IPS-20b (cell line): Measurements from ENCODE around the gene SPECC1.

Experiments used
- H3K27ac ChIP-seq: one replicate; pipeline ENCODE4 v1.5.1; 2013; ENCODE audit warnings: low read length
- H3K27me3 ChIP-seq: 2 replicates; pipeline ENCODE4 v1.6.1; 2013; ENCODE audit warnings: mild to moderate bottlenecking, low read length, inconsistent platforms; ENCODE audit not compliant: insufficient read depth
- H3K36me3 ChIP-seq: 2 replicates; pipeline ENCODE4 v1.6.1; 2013; ENCODE audit warnings: low read depth, mild to moderate bottlenecking, inconsistent platforms, low read length, moderate library complexity; ENCODE audit not compliant: insufficient read depth
- H3K4me1 ChIP-seq: 2 replicates; pipeline ENCODE4 v1.6.1; 2013; ENCODE audit warnings: mild to moderate bottlenecking, control low read depth, inconsistent platforms, low read length, moderate library complexity; ENCODE audit not compliant: insufficient read depth
- H3K4me3 ChIP-seq: 2 replicates; pipeline ENCODE4 v1.5.1; 2013; ENCODE audit warnings: mild to moderate bottlenecking, low read length, inconsistent platforms
- H3K9ac ChIP-seq: 2 replicates; pipeline ENCODE4 v1.6.1; 2013; ENCODE audit warnings: low read depth, mild to moderate bottlenecking, inconsistent platforms, low read length, moderate library complexity
- H3K9me3 ChIP-seq: 2 replicates; pipeline ENCODE4 v1.6.1; 2013; ENCODE audit warnings: mild to moderate bottlenecking, low read depth, low read length, inconsistent platforms; ENCODE audit not compliant: insufficient read depth

The SPECC1 gene

DNA sequence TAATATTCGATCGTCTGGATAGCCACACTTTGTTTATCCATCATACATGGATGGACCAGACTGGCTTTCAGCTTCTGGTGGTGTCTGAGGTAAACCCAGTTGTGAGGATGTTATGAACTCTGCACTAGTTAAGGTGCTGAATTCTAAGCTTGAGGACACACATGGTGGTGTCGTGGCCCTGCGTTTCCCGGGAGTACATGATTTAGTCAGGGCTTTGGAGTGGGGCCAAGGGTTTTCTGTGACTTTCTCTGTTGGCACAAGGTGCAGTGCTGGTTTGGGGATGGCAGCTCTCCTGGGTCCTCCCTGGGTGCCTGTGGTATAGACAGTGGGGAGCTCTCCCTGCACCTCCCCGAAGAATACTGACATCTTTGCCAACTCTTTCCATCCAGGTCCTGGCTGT, 116.6 kb downstream of the SPECC1 start:
- Histone ChIP-seq H3K9ac (no peak overlapping the region), H3K27me3 (no peaks in the 10 kb centered on the region), H3K4me1 (no peaks in the 10 kb centered on the region), H3K9me3 (peaks cover 5% of the 10 kb centered on the region; the same call in 1 of the 2 replicates), H3K36me3 (no peaks in the 10 kb centered on the region), H3K27ac (no peak overlapping the region), H3K4me3 (no peak overlapping the region)

DNA sequence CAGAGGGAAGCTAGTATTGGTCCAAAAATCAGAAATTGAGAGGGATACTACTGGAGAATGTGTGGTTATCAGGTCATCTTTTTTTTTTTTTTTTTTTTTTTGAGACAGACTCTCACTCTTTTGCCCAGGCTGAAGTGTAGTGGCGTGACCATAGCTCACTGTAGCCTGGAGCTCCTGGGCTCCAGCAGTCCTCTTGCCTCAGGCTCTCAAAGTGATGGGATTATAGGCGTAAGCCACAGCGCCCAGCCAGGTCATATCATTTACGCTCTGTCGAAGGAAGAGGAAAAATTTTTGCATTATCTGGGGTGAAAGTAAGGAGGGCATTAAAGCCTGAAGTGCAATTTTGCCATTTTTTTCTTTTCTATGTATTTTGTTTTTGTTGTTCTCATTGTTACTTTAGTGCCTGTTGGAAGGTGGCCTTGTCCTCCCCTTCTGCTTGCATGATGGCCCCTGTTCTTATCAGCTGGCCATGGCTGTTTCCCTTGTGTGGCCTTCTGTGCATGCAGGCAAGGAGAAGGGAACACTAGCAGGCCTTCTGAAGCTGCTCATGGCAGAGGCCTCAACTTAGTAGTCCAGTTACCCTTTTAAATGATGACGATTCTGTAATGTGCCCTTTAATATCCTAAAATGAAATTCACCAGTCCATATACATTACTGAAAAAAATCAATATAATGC, 118.3 kb downstream of the SPECC1 start:
- H3K27ac ChIP-seq = no peak overlapping the region
- peaks cover 12% of the 10 kb centered on the region; the same call in 1 of the 2 replicates for H3K9me3 ChIP-seq
- H3K9ac ChIP-seq = no peak overlapping the region
- H3K4me1 ChIP-seq = no peaks in the 10 kb centered on the region
- no peaks in the 10 kb centered on the region for H3K27me3 ChIP-seq
- H3K36me3 ChIP-seq = no peaks in the 10 kb centered on the region
- no peak overlapping the region for H3K4me3 ChIP-seq

DNA sequence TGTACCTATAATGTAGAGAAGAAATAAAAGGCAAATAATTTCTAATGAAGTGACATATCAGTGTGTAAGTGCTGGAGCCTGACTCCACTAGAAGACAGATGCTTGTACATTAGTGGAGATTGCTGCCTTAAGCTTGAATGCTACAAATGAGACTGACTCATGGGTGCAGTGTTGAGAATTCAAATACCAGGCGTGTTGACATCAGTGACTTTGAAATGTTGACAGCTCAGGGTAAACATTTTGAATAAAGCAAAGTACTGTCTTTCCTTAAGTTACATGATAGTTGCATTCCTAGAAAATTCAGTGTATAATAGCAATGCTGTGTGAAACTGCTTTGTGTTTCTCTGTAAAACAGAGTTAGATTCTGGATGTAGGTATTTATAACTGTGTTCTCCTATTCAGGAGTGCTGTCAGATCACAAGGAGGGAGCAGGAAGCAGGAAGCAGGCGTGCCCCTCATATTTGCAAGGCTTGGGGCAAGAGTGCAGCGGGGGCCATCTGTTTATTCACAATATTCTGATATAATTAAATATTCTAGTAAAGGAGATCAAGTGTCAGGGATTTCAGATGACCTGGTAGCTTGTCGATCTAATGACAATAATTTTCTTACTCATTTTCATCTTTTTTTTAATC, 119.0 kb downstream of the SPECC1 start:
- Histone ChIP-seq H3K36me3 (no peaks in the 10 kb centered on the region), H3K4me3 (no peak overlapping the region), H3K9ac (no peak overlapping the region), H3K9me3 (peaks cover 12% of the 10 kb centered on the region; the same call in 1 of the 2 replicates), H3K4me1 (peaks cover 3% of the 10 kb centered on the region; the same call in 1 of the 2 replicates), H3K27me3 (no peaks in the 10 kb centered on the region), H3K27ac (no peak overlapping the region)

DNA sequence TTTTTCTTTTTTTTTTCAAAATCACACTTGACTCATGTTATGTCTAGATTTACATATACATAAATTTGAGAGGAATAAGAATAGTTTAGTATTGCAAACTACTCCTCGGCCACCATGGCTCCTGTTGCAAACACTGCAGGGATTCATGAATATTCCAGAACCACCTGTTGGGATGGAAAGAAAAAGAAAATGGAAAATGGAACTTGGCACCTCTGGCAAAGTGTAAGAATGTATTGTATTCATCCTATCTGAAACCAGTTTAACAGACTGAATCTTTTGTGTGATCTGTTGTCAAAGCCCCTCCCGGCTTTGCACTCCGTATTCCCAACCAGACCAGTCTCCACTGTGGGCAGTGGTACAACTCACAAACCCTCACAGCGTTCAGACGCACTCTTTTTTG, 124.4 kb downstream of the SPECC1 start:
- Histone ChIP-seq H3K9ac (no peak overlapping the region), H3K27me3 (no peaks in the 10 kb centered on the region), H3K27ac (no peak overlapping the region), H3K9me3 (peaks cover 12% of the 10 kb centered on the region; the same call in 1 of the 2 replicates), H3K4me3 (peak overlapping the region; percentile 38), H3K36me3 (no peaks in the 10 kb centered on the region), H3K4me1 (peaks cover 17% of the 10 kb centered on the region)

DNA sequence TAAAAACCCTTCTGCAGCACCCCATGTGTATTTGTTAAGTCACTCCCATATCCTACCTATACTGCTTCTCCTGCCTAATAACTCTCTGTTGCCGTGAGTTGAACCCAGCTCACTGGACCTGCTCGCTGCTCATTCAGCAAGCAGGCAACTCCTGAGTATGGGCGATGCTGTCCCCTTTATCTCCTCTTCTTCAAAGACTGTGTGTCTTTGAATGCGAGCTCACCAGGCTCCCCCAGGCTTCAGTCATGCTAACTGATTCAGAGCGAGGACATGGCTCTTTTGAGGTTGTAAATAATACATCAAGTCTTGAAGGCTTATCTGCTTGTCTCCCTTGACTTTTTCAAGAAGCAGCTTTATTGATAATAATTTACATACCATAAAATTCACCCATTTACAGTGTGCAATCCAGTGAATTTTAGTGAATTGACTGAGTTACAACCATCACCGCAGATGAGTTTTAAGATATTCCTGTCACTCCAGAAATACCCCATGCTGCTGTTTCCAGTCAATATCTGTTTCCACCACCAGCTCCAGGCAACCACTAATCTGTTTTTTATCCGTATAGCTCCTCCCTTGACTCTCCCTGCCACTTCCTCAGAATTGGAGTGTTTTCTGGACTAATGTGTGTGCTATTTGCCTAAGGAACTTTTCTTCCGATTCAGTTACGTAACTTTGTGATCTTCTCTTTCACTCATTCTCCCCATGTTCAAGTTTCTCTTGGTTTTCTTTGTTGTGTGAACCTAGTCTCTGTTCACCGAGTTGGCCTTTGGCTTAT, 132.2 kb downstream of the SPECC1 start:
- H3K27ac ChIP-seq = no peak overlapping the region
- H3K36me3 ChIP-seq = no peaks in the 10 kb centered on the region
- H3K27me3 ChIP-seq = no peaks in the 10 kb centered on the region
- no peaks in the 10 kb centered on the region; the same call in 1 of the 2 replicates for H3K9me3 ChIP-seq
- H3K4me1 ChIP-seq = peaks cover 9% of the 10 kb centered on the region
- no peak overlapping the region for H3K4me3 ChIP-seq
- no peak overlapping the region for H3K9ac ChIP-seq

DNA sequence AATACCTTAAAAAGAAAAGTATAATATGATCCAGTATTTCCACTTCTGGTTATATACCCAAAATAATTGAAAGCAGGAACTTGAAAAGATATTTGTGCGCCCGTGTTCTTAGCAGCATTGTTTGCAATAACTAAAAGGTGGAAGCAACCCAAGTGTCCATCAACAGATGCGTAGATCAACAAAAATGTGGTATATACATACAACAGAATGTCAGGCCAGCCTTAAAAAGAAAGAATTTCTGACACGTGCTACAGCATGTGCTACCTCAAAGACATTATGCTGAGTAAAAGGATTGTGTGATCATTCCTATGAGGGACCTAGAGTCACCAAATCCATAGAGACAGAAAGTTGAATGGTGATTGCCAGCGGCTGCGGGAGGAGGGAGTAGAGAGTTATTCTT, 133.1 kb downstream of the SPECC1 start:
- H3K4me3 ChIP-seq = no peak overlapping the region
- no peaks in the 10 kb centered on the region for H3K36me3 ChIP-seq
- H3K4me1 ChIP-seq = peaks cover 9% of the 10 kb centered on the region
- H3K27me3 ChIP-seq = no peaks in the 10 kb centered on the region
- H3K27ac ChIP-seq = no peak overlapping the region
- H3K9me3 ChIP-seq = no peaks in the 10 kb centered on the region; the same call in 1 of the 2 replicates
- H3K9ac ChIP-seq = no peak overlapping the region

DNA sequence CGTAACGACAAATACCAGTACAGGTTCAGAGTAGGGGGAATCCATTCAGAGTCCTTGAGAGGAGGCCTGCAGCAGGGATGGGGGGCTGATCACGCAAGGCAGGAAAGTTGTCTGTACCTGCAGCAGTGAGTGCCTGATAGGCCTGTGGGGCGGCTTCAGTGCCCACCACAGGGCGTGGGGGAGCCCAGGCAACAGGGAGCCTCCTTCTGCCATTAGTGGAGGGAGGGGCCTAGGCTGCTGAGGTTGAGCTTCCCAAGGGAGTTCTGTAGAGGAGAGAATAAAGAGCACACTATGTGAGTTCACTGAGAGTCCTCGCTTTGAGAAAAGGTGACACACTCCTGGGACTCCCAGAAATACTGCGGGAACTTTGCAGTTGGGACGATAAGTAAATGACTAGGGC, 134.6 kb downstream of the SPECC1 start:
- Histone ChIP-seq H3K9ac (no peak overlapping the region), H3K36me3 (no peaks in the 10 kb centered on the region), H3K4me3 (no peak overlapping the region), H3K9me3 (no peaks in the 10 kb centered on the region; the same call in 1 of the 2 replicates), H3K4me1 (peaks cover 9% of the 10 kb centered on the region), H3K27ac (no peak overlapping the region), H3K27me3 (no peaks in the 10 kb centered on the region)

DNA sequence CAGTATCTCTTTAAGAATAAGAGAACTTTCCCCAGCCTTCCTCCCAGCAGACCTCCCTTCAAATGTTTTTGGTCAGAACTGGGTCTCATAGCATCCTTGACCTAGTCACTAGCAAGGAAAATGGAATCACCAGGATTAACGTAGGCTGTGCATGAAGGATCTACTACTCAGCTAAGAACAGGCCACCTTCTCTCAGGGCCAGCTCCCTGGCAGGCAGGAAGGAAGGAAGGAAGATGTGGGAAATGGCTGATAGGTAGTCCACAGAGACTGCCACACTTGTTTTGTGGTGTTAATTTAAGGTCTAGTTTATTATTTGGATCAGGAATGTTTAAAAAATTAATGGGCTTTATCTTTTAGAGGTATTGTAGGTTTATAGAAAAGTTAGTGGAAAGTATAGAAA, 136.4 kb downstream of the SPECC1 start:
- H3K4me3 ChIP-seq = no peak overlapping the region
- no peaks in the 10 kb centered on the region for H3K36me3 ChIP-seq
- H3K27me3 ChIP-seq = no peaks in the 10 kb centered on the region
- H3K4me1 ChIP-seq = peaks cover 9% of the 10 kb centered on the region
- H3K9ac ChIP-seq = no peak overlapping the region
- H3K9me3 ChIP-seq = no peaks in the 10 kb centered on the region; the same call in 1 of the 2 replicates
- H3K27ac ChIP-seq = no peak overlapping the region

DNA sequence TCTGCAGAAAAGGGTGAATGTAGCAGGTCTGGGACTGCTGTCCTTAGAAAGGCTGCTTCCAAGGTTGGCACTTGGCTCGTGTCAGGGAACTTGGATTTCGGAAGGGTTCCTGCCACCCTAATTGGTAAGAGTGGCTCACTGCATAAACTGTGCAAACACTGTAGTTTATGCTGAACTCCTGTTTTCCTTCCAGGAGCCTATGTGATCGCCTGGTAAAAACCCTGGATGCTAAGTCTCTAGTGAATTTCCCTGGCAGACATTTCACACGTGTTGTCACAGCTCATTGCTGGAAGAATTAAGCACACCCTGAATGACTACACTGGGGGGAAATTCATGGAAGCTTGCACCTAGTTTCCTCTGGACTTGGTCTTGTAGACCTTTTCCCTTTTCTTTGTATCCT, 140.1 kb downstream of the SPECC1 start:
- no peaks in the 10 kb centered on the region for H3K4me1 ChIP-seq
- no peak overlapping the region for H3K27ac ChIP-seq
- H3K9me3 ChIP-seq = no peaks in the 10 kb centered on the region; the same call in 1 of the 2 replicates
- no peaks in the 10 kb centered on the region for H3K36me3 ChIP-seq
- no peak overlapping the region for H3K4me3 ChIP-seq
- no peak overlapping the region for H3K9ac ChIP-seq
- H3K27me3 ChIP-seq = peaks cover 10% of the 10 kb centered on the region

DNA sequence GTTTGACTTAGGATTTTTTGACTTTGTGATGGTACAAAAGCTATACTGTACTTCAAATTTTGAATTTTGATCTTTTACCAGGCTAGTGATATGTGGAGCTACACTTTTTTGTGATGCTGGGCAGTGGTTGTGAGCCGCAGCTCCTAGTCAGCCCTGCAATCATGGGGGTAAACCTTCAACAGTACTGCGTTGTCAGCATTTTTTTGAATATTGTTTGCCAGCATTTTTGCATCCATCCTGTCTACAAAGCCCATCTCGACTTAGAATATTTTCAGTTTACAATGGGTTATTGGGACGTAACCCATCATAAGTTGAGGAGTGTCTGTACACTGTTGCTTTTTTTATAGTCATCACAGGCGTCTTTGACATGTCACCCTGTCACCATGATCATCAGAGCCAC, 142.0 kb downstream of the SPECC1 start:
- peaks cover 21% of the 10 kb centered on the region for H3K27me3 ChIP-seq
- H3K27ac ChIP-seq = no peak overlapping the region
- no peaks in the 10 kb centered on the region; the same call in 1 of the 2 replicates for H3K9me3 ChIP-seq
- peaks cover 8% of the 10 kb centered on the region; the same call in 1 of the 2 replicates for H3K4me1 ChIP-seq
- H3K9ac ChIP-seq = no peak overlapping the region
- H3K4me3 ChIP-seq = no peak overlapping the region
- H3K36me3 ChIP-seq = no peaks in the 10 kb centered on the region

DNA sequence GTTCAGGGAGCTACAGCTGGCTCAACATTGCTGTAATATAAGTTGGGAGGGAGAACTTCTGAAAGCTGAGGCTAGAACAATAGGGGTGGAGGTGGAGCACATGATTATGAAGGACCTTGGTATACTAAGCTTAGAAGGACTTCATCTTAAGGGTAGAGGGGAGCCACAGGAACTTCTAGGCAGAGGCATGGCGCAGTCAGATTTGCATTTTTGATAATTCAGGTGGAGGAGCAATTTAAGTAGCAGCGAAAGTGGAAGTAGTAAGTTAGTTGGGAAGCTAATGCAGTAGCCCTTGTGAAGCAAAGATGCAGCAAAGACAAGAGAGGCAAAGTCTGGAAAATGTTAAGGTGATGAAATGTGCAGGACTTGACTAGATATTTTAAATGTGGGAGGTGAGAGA, 144.1 kb downstream of the SPECC1 start:
- H3K4me1 ChIP-seq = peaks cover 17% of the 10 kb centered on the region; the same call in 1 of the 2 replicates

More for the DNA sequence above, 144.1 kb downstream of the SPECC1 start:
- H3K9me3 ChIP-seq = no peaks in the 10 kb centered on the region
- H3K4me3 ChIP-seq = no peak overlapping the region
- no peak overlapping the region for H3K27ac ChIP-seq
- H3K36me3 ChIP-seq = no peaks in the 10 kb centered on the region
- H3K27me3 ChIP-seq = peaks cover 21% of the 10 kb centered on the region
- H3K9ac ChIP-seq = no peak overlapping the region
